ENCODE results near the gene ACBD4. TPM values are rescaled to one million over a fixed set of nuclear protein-coding genes. Genes with fewer than 3 reads are reported as not detected.

ACBD4 gene
- total RNA-seq, 1 experiment from 2014 or later, result 21.8 TPM

DNA sequence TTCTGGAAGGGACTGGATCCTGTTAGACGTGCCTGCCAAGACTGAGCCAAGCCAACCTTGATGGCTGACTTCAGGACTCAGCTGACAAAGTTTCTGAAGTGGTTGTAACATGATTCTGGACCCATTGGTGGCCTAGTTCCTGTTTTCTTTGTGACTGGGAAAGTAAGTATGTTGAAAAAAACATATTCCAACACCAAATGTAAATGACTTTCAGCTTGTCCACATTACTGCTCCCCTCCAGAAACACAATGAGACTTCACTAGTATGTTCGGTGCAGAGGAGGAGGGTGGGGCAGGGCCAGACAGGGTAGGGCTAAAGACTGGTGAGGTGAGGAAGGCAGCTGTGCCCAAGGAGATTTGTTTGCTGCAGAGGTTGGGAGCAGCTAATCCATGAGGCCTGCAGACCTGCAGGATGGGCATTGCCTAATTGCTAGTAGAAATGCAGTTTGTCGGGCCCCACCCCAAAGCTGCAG lies 47.9 kb upstream of the ACBD4 start:
- TF ChIP-seq, protein P1, sequence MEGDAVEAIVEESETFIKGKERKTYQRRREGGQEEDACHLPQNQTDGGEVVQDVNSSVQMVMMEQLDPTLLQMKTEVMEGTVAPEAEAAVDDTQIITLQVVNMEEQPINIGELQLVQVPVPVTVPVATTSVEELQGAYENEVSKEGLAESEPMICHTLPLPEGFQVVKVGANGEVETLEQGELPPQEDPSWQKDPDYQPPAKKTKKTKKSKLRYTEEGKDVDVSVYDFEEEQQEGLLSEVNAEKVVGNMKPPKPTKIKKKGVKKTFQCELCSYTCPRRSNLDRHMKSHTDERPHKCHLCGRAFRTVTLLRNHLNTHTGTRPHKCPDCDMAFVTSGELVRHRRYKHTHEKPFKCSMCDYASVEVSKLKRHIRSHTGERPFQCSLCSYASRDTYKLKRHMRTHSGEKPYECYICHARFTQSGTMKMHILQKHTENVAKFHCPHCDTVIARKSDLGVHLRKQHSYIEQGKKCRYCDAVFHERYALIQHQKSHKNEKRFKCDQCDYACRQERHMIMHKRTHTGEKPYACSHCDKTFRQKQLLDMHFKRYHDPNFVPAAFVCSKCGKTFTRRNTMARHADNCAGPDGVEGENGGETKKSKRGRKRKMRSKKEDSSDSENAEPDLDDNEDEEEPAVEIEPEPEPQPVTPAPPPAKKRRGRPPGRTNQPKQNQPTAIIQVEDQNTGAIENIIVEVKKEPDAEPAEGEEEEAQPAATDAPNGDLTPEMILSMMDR (IDR thresholded peaks at IDR 0.05; ENCODE audit: unreplicated experiment), result no peak
- Mint-ChIP-seq H3K4me3 (ENCODE audit: low read depth, unreplicated experiment) (no peak overlapping the region), H3K27me3 (ENCODE audit: unreplicated experiment) (no peaks in the 10 kb centered on the region), H3K4me1 (ENCODE audit: low read depth, unreplicated experiment) (peaks cover 9% of the 10 kb centered on the region), H3K9me3 (ENCODE audit: low read depth, unreplicated experiment) (peaks cover 3% of the 10 kb centered on the region), H3K36me3 (ENCODE audit: insufficient read depth, unreplicated experiment) (peaks cover 86% of the 10 kb centered on the region), H3K27ac (ENCODE audit: unreplicated experiment) (no peak overlapping the region)
- CTCF ChIA-PET, result interaction anchor here (0.6 to 1.4 kb wide), 2 partner anchors 11 to 1753 kb away, joined by 3 read pairs; no protein-coding TSS in a partner anchor
- no peak for DNase-seq
- BruUV-seq (replicated peaks), result no TSS peak
- intact Hi-C loops (cut with micrococcal nuclease; ENCODE audit: unreplicated experiment), result no loop called here

DNA sequence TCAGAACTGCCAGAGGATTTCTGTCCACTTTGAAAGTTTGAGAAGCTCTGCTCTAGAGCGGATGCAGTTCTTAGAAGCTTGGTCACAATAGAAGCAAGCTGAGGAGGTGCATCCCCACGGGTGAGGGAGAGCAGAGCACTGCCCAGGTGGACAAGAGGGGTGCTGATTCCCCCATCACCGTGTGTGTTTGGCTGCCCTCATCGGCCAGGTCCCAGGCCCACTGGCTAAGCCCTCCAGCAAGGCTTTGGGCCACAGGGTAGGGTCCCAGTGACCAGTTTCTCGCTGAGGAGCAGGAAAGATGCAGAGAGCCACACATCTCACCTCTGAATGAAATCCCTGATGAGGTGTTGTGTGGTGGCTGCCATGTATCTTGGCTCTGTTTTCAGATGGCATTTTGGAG lies 47.5 kb upstream of the ACBD4 start:
- peaks cover 91% of the 10 kb centered on the region for H3K36me3 Mint-ChIP-seq (ENCODE audit: insufficient read depth, unreplicated experiment)
- CTCF ChIA-PET, result interaction anchor here (1.1 to 1.4 kb wide), 2 partner anchors 11 to 48 kb away, joined by 3 read pairs; partner anchors contain the start of gene ACBD4
- BruUV-seq (replicated peaks), result no TSS peak
- TF ChIP-seq, protein P1 (IDR thresholded peaks at IDR 0.05; ENCODE audit: unreplicated experiment), result no peak
- H3K27ac Mint-ChIP-seq (ENCODE audit: unreplicated experiment), result no peak overlapping the region
- intact Hi-C loops (cut with micrococcal nuclease; ENCODE audit: unreplicated experiment), result no loop called here
- H3K4me1 Mint-ChIP-seq (ENCODE audit: low read depth, unreplicated experiment), result peaks cover 14% of the 10 kb centered on the region
- no peaks in the 10 kb centered on the region for H3K27me3 Mint-ChIP-seq (ENCODE audit: unreplicated experiment)
- no peak for DNase-seq
- no peak overlapping the region for H3K4me3 Mint-ChIP-seq (ENCODE audit: low read depth, unreplicated experiment)
- H3K9me3 Mint-ChIP-seq (ENCODE audit: low read depth, unreplicated experiment), result peaks cover 3% of the 10 kb centered on the region

GRCh38 chr17:45088741-45089140 lies 46.7 kb upstream of the ACBD4 start:
- TF ChIP-seq, protein P1 (IDR thresholded peaks at IDR 0.05; ENCODE audit: unreplicated experiment), result no peak
- Mint-ChIP-seq H3K4me3 (ENCODE audit: low read depth, unreplicated experiment) (no peak overlapping the region), H3K4me1 (ENCODE audit: low read depth, unreplicated experiment) (peaks cover 21% of the 10 kb centered on the region), H3K36me3 (ENCODE audit: insufficient read depth, unreplicated experiment) (peaks cover 92% of the 10 kb centered on the region), H3K27me3 (ENCODE audit: unreplicated experiment) (no peaks in the 10 kb centered on the region), H3K9me3 (ENCODE audit: low read depth, unreplicated experiment) (peaks cover 3% of the 10 kb centered on the region), H3K27ac (ENCODE audit: unreplicated experiment) (no peak overlapping the region)
- CTCF ChIA-PET, result interaction anchor here (1.1 to 1.4 kb wide), 2 partner anchors 10 to 47 kb away, joined by 3 read pairs; partner anchors contain the start of gene ACBD4
- BruUV-seq (replicated peaks), result TSS peak; percentile 26
- no peak for DNase-seq
- intact Hi-C loops (cut with micrococcal nuclease; ENCODE audit: unreplicated experiment), result no loop called here

GRCh38 chr17:45090711-45091110 lies 44.8 kb upstream of the ACBD4 start:
- intact Hi-C loops (cut with micrococcal nuclease; ENCODE audit: unreplicated experiment), result no loop called here
- Mint-ChIP-seq H3K4me3 (ENCODE audit: low read depth, unreplicated experiment) (no peak overlapping the region), H3K36me3 (ENCODE audit: insufficient read depth, unreplicated experiment) (peaks cover 90% of the 10 kb centered on the region), H3K4me1 (ENCODE audit: low read depth, unreplicated experiment) (peaks cover 24% of the 10 kb centered on the region), H3K9me3 (ENCODE audit: low read depth, unreplicated experiment) (peaks cover 3% of the 10 kb centered on the region), H3K27ac (ENCODE audit: unreplicated experiment) (no peak overlapping the region), H3K27me3 (ENCODE audit: unreplicated experiment) (no peaks in the 10 kb centered on the region)
- CTCF ChIA-PET, result interaction anchor here (0.7 kb wide), 2 partner anchors 13 to 331 kb away, joined by 3 to 4 read pairs; no protein-coding TSS in a partner anchor
- DNase-seq, result no peak
- TF ChIP-seq, protein P1 (IDR thresholded peaks at IDR 0.05; ENCODE audit: unreplicated experiment), result no peak
- BruUV-seq (replicated peaks), result no TSS peak
